HepG2 (cell line): ENCODE results near the gene UBE3B. TPM values are rescaled to one million over a fixed set of nuclear protein-coding genes. Genes with fewer than 3 reads are reported as not detected.
A peak's percentile ranks its signal among the peaks of the same experiment; 100 is the strongest.

Experiments used
- ATAC-seq: fragments of 200-7000 bp; cut with Tn5 transposase; 3 replicates; pipeline ENCODE4 v1.9.1; 2020; ENCODE audit warnings: mild to moderate bottlenecking, moderate library complexity
- BruUV-seq: library from RNA; stranded (reverse); fragments of 400-500 nt; replicated peaks from 2 replicates; lab custom pipeline; 2021; lab: Mats Ljungman, UMichigan
- CTCF ChIA-PET: fragments of 300-600 bp; formaldehyde crosslinking; extraction: SDS; loops from one replicate; lab custom pipeline; 2021; ENCODE audit warnings: low total read pairs, inconsistent platforms, low intra/inter-chr PET ratio; lab: Yijun Ruan, JAX
- POLR2A ChIA-PET: fragments of 350-600 bp; sonication (Branson Sonifier 250); formaldehyde crosslinking; loops from one replicate; lab custom pipeline; 2020; ENCODE audit warnings: antibody characterized with exemption, inconsistent platforms; lab: Yijun Ruan, JAX
- DNase-seq: peaks from one replicate; pipeline ENCODE4 v3.0.0-alpha.2; 2015; ENCODE audit warnings: low spot score
- FAIRE-seq: peaks from 3 replicates; lab custom pipeline; 2011; peaks lifted over from hg19 to GRCh38; lab: Jason Lieb, UNC
- H2AFZ ChIP-seq: one replicate; pipeline ENCODE4 v1.6.1; 2011; ENCODE audit warnings: low read length, inconsistent platforms
- H3K27ac ChIP-seq: fragments of 300-600 bp; 3 replicates; pipeline ENCODE4 v1.8.0; 2011; ENCODE audit warnings: mixed run types, mild to moderate bottlenecking, mixed read lengths, low read length, inconsistent platforms; ENCODE audit not compliant: insufficient read depth; ENCODE audit errors: extremely low read length
- H3K27me3 ChIP-seq, 2 experiments: fragments of 200-600 bp in 1 of 2; 2 replicates in 1 of 2; 3 replicates in 1 of 2; pipeline versions ENCODE4 v1.6.0 to v1.8.0; 2011; ENCODE audit warnings: low read length in 2 of 2, mild to moderate bottlenecking in 2 of 2, moderate library complexity in 2 of 2, inconsistent platforms in 1 of 2; ENCODE audit not compliant: insufficient read depth in 2 of 2, control insufficient read depth in 1 of 2
- H3K36me3 ChIP-seq, 2 experiments: fragments of 200-600 bp in 1 of 2; replicated peaks in 1 of 2; 2 replicates in 1 of 2; 3 replicates in 1 of 2; pipeline versions ENCODE4 v1.5.1 to v1.8.0; 2011; ENCODE audit warnings: low read length in 2 of 2, inconsistent platforms in 1 of 2; ENCODE audit not compliant: insufficient read depth in 2 of 2, control insufficient read depth in 1 of 2
- H3K4me1 ChIP-seq: 2 replicates; pipeline ENCODE4 v1.5.1; 2012; ENCODE audit warnings: low read length, inconsistent platforms; ENCODE audit not compliant: insufficient read depth
- H3K4me2 ChIP-seq: 2 replicates; pipeline ENCODE4 v1.6.0; 2011; ENCODE audit warnings: low read depth, low read length, inconsistent platforms
- H3K4me3 ChIP-seq, 3 experiments: fragments of 200-600 bp in 1 of 3; sonication (generic), shearing (Covaris generic) in 1 of 3; replicated peaks in 1 of 3; 2 replicates each; pipeline ENCODE4 v1.5.1; 2011 to 2016; ENCODE audit warnings: low read length in 3 of 3, inconsistent platforms in 2 of 3, low read depth in 2 of 3, mild to moderate bottlenecking in 2 of 3, control low read depth in 1 of 3, mixed read lengths in 1 of 3; ENCODE audit not compliant: insufficient read depth in 1 of 3
- H3K79me2 ChIP-seq: one replicate; pipeline ENCODE4 v1.6.1; 2011; ENCODE audit warnings: low read length, inconsistent platforms; ENCODE audit not compliant: insufficient read depth
- H3K9ac ChIP-seq: 2 replicates; pipeline ENCODE4 v1.6.0; 2011; ENCODE audit warnings: mild to moderate bottlenecking, low read depth, low read length, inconsistent platforms; ENCODE audit not compliant: insufficient read depth
- H3K9me3 ChIP-seq: 2 replicates; pipeline ENCODE4 v1.5.1; 2012; ENCODE audit warnings: mild to moderate bottlenecking, low read length
- H4K20me1 ChIP-seq: 2 replicates; pipeline ENCODE4 v1.6.0; 2011; ENCODE audit warnings: inconsistent platforms, mild to moderate bottlenecking, low read length, moderate library complexity; ENCODE audit not compliant: insufficient read depth
- AGO2 ChIP-seq: fragments of 200-400 bp; formaldehyde crosslinking; optimal IDR thresholded peaks from 2 replicates; pipeline ENCODE3; 2017; ENCODE audit warnings: mild to moderate bottlenecking, low read depth, low read length, moderate library complexity
- ATF4 ChIP-seq, 2 experiments: fragments of 450-650 bp in 1 of 2; sonication (generic) in 1 of 2; formaldehyde crosslinking; IDR thresholded peaks; 2 replicates each; pipeline versions ENCODE4 v1.5.0 to v1.8.0; 2020 to 2022; ENCODE audit warnings: mild to moderate bottlenecking in 1 of 2, missing genetic modification reagents in 1 of 2
- FOXO1 ChIP-seq: sonication (generic); formaldehyde crosslinking; IDR thresholded peaks from 2 replicates; pipeline ENCODE4 v1.4.0; 2020; ENCODE audit warnings: missing genetic modification reagents
- MXD1 ChIP-seq: sonication (generic); formaldehyde crosslinking; IDR thresholded peaks from 2 replicates; pipeline ENCODE4 v1.4.0; 2020; ENCODE audit warnings: mild to moderate bottlenecking, missing genetic modification reagents
- PTBP1 ChIP-seq: fragments of 200-400 bp; formaldehyde crosslinking; IDR thresholded peaks from 2 replicates; pipeline ENCODE4 v1.6.1; 2018; ENCODE audit warnings: low read length, low read depth; ENCODE audit not compliant: poor library complexity, severe bottlenecking
- SMYD3 ChIP-seq: sonication (generic); formaldehyde crosslinking; IDR thresholded peaks from 2 replicates; pipeline ENCODE4 v1.8.1; 2023; ENCODE audit warnings: mild to moderate bottlenecking, missing genetic modification reagents
- ZFP37 ChIP-seq: sonication (generic); formaldehyde crosslinking; IDR thresholded peaks from 2 replicates; pipeline ENCODE4 v1.4.0; 2020; ENCODE audit warnings: missing genetic modification reagents, borderline replicate concordance
- ZNF232 ChIP-seq: sonication (generic); formaldehyde crosslinking; IDR thresholded peaks from 2 replicates; pipeline ENCODE4 v1.4.0; 2020; ENCODE audit warnings: missing genetic modification reagents, borderline replicate concordance
- WGBS: methylation state at CpG from one replicate; pipeline ENCODE4 v1.1.6; 2017; ENCODE audit warnings: low lambda C conversion rate; 5-methylcytosine and 5-hydroxymethylcytosine counted together
- in situ Hi-C: cut with HindIII; loops from 2 replicates; pipeline ENCODE4 v1.10.0; 2017; ENCODE audit warnings: low pct_unique_long_range_greater_than_20kb; ENCODE audit not compliant: extremely low pct_ligation_motif_present
- intact Hi-C: fragments of 100-400 bp; cut with micrococcal nuclease; formaldehyde crosslinking; loops from one replicate; pipeline ENCODE4 v1.10.0; 2022; ENCODE audit not compliant: unreplicated experiment
- polyA plus RNA-seq, 8 experiments: library from polyadenylated mRNA; depleted of rRNA in 3 of 8; stranded (reverse) in 7 of 8; unstranded in 1 of 8; fragments of >200 nt; fragmentation: Illumina TruSeq in 4 of 8; extraction: Trizol in 4 of 8; gene quantifications; 2 replicates each; pipeline versions ENCODE4 v1.2.1 to v1.2.3, GENCODE V29; 2011 to 2016; ENCODE audit warnings: low read depth in 4 of 8, missing spikeins in 1 of 8, mixed read lengths in 1 of 8; ENCODE audit not compliant: insufficient read depth in 1 of 8
- total RNA-seq, 5 experiments: library from RNA; depleted of rRNA; stranded (reverse); fragments of >200 nt; fragmentation: Illumina TruSeq; extraction: Trizol; gene quantifications; 2 replicates each; pipeline ENCODE4 v1.2.3, GENCODE V29; 2016; ENCODE audit warnings: low read depth in 1 of 5

UBE3B gene
- total and polyA plus RNA-seq, 2 of the 13 experiments (the other 11 are each of a cell fraction or from before 2014, with no cell fraction given) = 22.7 to 25.3 TPM

GRCh38 chr12:109561711-109562030 is 84.2 kb downstream of the UBE3B start:
- Histone ChIP-seq H3K4me3 (no peak overlapping the region), H3K9me3 (no peaks in the 10 kb centered on the region), H3K27ac (no peak overlapping the region), H3K36me3 (peaks cover 6 to 47% of the 10 kb centered on the region in 2 experiments; a peak in 4 of 5 replicates), H2AFZ (no peak overlapping the region), H3K9ac (no peak overlapping the region), H3K4me1 (peaks cover 25% of the 10 kb centered on the region), H3K79me2 (no peaks in the 10 kb centered on the region), H3K27me3 (no peaks in the 10 kb centered on the region), H3K4me2 (no peak overlapping the region), H4K20me1 (no peaks in the 10 kb centered on the region)
- intact Hi-C loops = no loop called here
- no peak for TF ChIP-seq ZNF232 (CRISPR knock-in tag)
- TF ChIP-seq FOXO1 (CRISPR knock-in tag) = no peak
- 94% methylated on average over 3 of the region's 10 CpGs for WGBS
- no TSS peak for BruUV-seq
- ATAC-seq (no peak), DNase-seq (no peak), FAIRE-seq (no peak)
- CTCF ChIA-PET = no interaction called here
- in situ Hi-C loops = no loop called here
- POLR2A ChIA-PET = no interaction called here

GRCh38 chr12:109562871-109563270 is 85.4 kb downstream of the UBE3B start:
- ChIA-PET POLR2A (no interaction called here), CTCF (no interaction called here)
- Histone ChIP-seq H2AFZ (no peak overlapping the region), H4K20me1 (no peaks in the 10 kb centered on the region), H3K27ac (no peak overlapping the region), H3K4me1 (peaks cover 19% of the 10 kb centered on the region), H3K36me3 (peaks cover 9 to 57% of the 10 kb centered on the region in 2 experiments), H3K9ac (no peak overlapping the region), H3K27me3 (no peaks in the 10 kb centered on the region), H3K79me2 (no peaks in the 10 kb centered on the region), H3K4me3 (no peak overlapping the region), H3K4me2 (no peak overlapping the region), H3K9me3 (no peaks in the 10 kb centered on the region)
- FAIRE-seq = no peak
- intact Hi-C loops (no loop called here), in situ Hi-C loops (no loop called here)
- BruUV-seq = no TSS peak
- no CpG with 5 or more reads among the region's 4 CpGs for WGBS
- no peak for ATAC-seq
- DNase-seq = no peak
- TF ChIP-seq MXD1 (CRISPR knock-in tag) (no peak), AGO2 (peak; percentile 2), ATF4 (CRISPR knock-in tag; IDR thresholded peaks at IDR 0.05) (no peak), ZFP37 (CRISPR knock-in tag) (no peak), SMYD3 (CRISPR knock-in tag) (no peak), PTBP1 (no peak)
